Measurements from ENCODE around the gene TCF25.

TCF25 gene

GRCh38 chr16:89956505-89957215 lies 83.3 kb downstream of the TCF25 start:
- Histone ChIP-seq H3K9me3 (no peaks in the 10 kb centered on the region), H3K27me3 (no peaks in the 10 kb centered on the region), H3K4me3 (no peak overlapping the region), H3K27ac (no peak overlapping the region), H3K4me1 (no peaks in the 10 kb centered on the region), H3K36me3 (peaks cover 4 to 69% (median 47%) of the 10 kb centered on the region in 3 donors)
- intact Hi-C loops (cut with DNase I; ENCODE audit: low total_unique reads): no loop called here
- TF ChIP-seq CTCF (IDR thresholded peaks at IDR 0.05): no peak
- no peak for DNase-seq

- Histone ChIP-seq H3K27me3 (no peaks in the 10 kb centered on the region), H3K27ac (no peak overlapping the region), H3K4me3 (no peak overlapping the region), H3K4me1 (no peaks in the 10 kb centered on the region), H3K36me3 (peaks cover 4 to 75% (median 50%) of the 10 kb centered on the region in 3 donors), H3K9me3 (no peaks in the 10 kb centered on the region)
- no peak for DNase-seq
- no peak for TF ChIP-seq CTCF (IDR thresholded peaks at IDR 0.05)
- intact Hi-C loops (cut with DNase I; ENCODE audit: low total_unique reads): no loop called here
These were observed 83.9 kb downstream of the TCF25 start for GRCh38 chr16:89957216-89957785.

- Histone ChIP-seq H3K27ac (no peak overlapping the region), H3K36me3 (peaks cover 4 to 82% (median 50%) of the 10 kb centered on the region in 3 donors), H3K4me3 (no peak overlapping the region), H3K4me1 (no peaks in the 10 kb centered on the region), H3K9me3 (no peaks in the 10 kb centered on the region), H3K27me3 (no peaks in the 10 kb centered on the region)
- no peak for TF ChIP-seq CTCF (IDR thresholded peaks at IDR 0.05)
- intact Hi-C loops (cut with DNase I; ENCODE audit: low total_unique reads): no loop called here
- peak in 1 of 2 donors; percentile 32 for DNase-seq
These were observed 84.7 kb downstream of the TCF25 start for GRCh38 chr16:89958068-89958467.

GRCh38 chr16:89958596-89958995 lies 85.2 kb downstream of the TCF25 start:
- intact Hi-C loops (cut with DNase I; ENCODE audit: low total_unique reads): no loop called here
- peaks cover 4 to 87% (median 50%) of the 10 kb centered on the region in 3 donors for H3K36me3 ChIP-seq
- no peak for TF ChIP-seq CTCF (IDR thresholded peaks at IDR 0.05)
- no peaks in the 10 kb centered on the region for H3K4me1 ChIP-seq
- H3K4me3 ChIP-seq: no peak overlapping the region
- no peaks in the 10 kb centered on the region for H3K27me3 ChIP-seq
- no peaks in the 10 kb centered on the region for H3K9me3 ChIP-seq
- H3K27ac ChIP-seq: no peak overlapping the region
- no peak for DNase-seq

- Histone ChIP-seq H3K4me3 (no peak overlapping the region), H3K27ac (no peak overlapping the region), H3K4me1 (no peaks in the 10 kb centered on the region), H3K36me3 (peaks cover 4 to 92% (median 48%) of the 10 kb centered on the region in 3 donors), H3K27me3 (no peaks in the 10 kb centered on the region), H3K9me3 (no peaks in the 10 kb centered on the region)
- no peak for TF ChIP-seq CTCF (IDR thresholded peaks at IDR 0.05)
- intact Hi-C loops (cut with DNase I; ENCODE audit: low total_unique reads): no loop called here
- no peak for DNase-seq
These were observed 87.6 kb downstream of the TCF25 start for GRCh38 chr16:89960966-89961365.

Data from tibial artery (tissue), 4 donors.